Breast epithelium (tissue), 4 donors: Measurements from ENCODE around the gene BORCS5. TPM values are rescaled to one million over a fixed set of nuclear protein-coding genes. Genes with fewer than 3 reads are reported as not detected.
"Not testable (repeated sequence)": the region's sequence is repeated elsewhere in the genome, so short reads cannot be mapped to it uniquely, and the experiment has no call there.

Experiments used
- DNase-seq, 2 donors: peaks; one replicate each; pipeline ENCODE4 v3.0.0-alpha.2; 2019; ENCODE audit warnings: low spot score in 2 of 2
- H3K27ac ChIP-seq, 2 donors: fragments of 200-600 bp; sonication (generic) in 1 of 2; one replicate each; pipeline ENCODE4 v1.5.1; 2016 to 2019; ENCODE audit warnings: mild to moderate bottlenecking in 1 of 2
- H3K27me3 ChIP-seq, 2 donors: fragments of 200-600 bp; sonication (generic) in 1 of 2; one replicate each; pipeline versions ENCODE4 v1.5.1 to v1.6.0; 2017 to 2019; ENCODE audit warnings: control low read depth in 1 of 2, mild to moderate bottlenecking in 1 of 2
- H3K36me3 ChIP-seq: fragments of 200-600 bp; one replicate; pipeline ENCODE4 v1.5.1; 2019
- H3K4me1 ChIP-seq, 2 donors: fragments of 200-600 bp; sonication (generic); one replicate each; pipeline ENCODE4 v1.5.1; 2016 to 2019; ENCODE audit warnings: control low read depth in 1 of 2
- H3K4me3 ChIP-seq, 3 donors: fragments of 200-600 bp; sonication (generic); 1 replicate in 2 of 3; 2 replicates in 1 of 3; pipeline ENCODE4 v1.5.1; 2016 to 2019; ENCODE audit warnings: mild to moderate bottlenecking in 3 of 3, moderate library complexity in 2 of 3
- H3K9me3 ChIP-seq, 2 donors: fragments of 200-600 bp; sonication (generic) in 1 of 2; one replicate each; pipeline ENCODE4 v1.5.1; 2016 to 2019; ENCODE audit warnings: control low read depth in 1 of 2
- CTCF ChIP-seq, 3 donors: fragments of 450-650 bp; IDR thresholded peaks; one replicate each; pipeline ENCODE4 v1.5.1; 2016 to 2017; ENCODE audit warnings: antibody characterized with exemption in 3 of 3, mild to moderate bottlenecking in 3 of 3, moderate library complexity in 3 of 3
- POLR2A ChIP-seq: fragments of 450-650 bp; IDR thresholded peaks from one replicate; pipeline ENCODE4 v1.6.1; 2016; ENCODE audit warnings: antibody characterized with exemption, mild to moderate bottlenecking, moderate library complexity
- POLR2AphosphoS5 ChIP-seq, 3 donors: sonication (generic); formaldehyde crosslinking; IDR thresholded peaks; one replicate each; pipeline ENCODE4 v1.6.1; 2017; ENCODE audit warnings: antibody characterized with exemption in 3 of 3
- intact Hi-C: fragments of 100-400 bp; cut with DNase I; formaldehyde crosslinking; loops from one replicate; pipeline ENCODE4 v1.15.1; 2023; ENCODE audit warnings: low total_unique reads
- total RNA-seq, 3 donors: library from RNA; depleted of rRNA; stranded (reverse); fragments of >200 nt; gene quantifications; one replicate each; pipeline ENCODE4 v1.1.0, GENCODE V29; 2016

The BORCS5 gene
- total RNA-seq, 3 donors from 2014 or later = 13.5 to 20.3 (median 17.4) TPM

GRCh38 chr12:12495536-12495935 lies 138.7 kb downstream of the BORCS5 start:
- intact Hi-C loops = no loop called here
- H3K4me3 ChIP-seq = no peak overlapping the region
- H3K27me3 ChIP-seq = no peaks in the 10 kb centered on the region
- no peaks in the 10 kb centered on the region for H3K9me3 ChIP-seq
- no peak for DNase-seq
- no peaks in the 10 kb centered on the region for H3K36me3 ChIP-seq
- TF ChIP-seq POLR2A (no peak), CTCF (IDR thresholded peaks at IDR 0.05) (no peak), POLR2AphosphoS5 (IDR thresholded peaks at IDR 0.05) (no peak)
- H3K4me1 ChIP-seq = no peaks in the 10 kb centered on the region
- no peak overlapping the region for H3K27ac ChIP-seq

GRCh38 chr12:12498210-12498609 lies 141.3 kb downstream of the BORCS5 start:
- Histone ChIP-seq H3K9me3 (no peaks in the 10 kb centered on the region), H3K27ac (no peak overlapping the region), H3K36me3 (no peaks in the 10 kb centered on the region), H3K4me3 (no peak overlapping the region), H3K4me1 (no peaks in the 10 kb centered on the region), H3K27me3 (no peaks in the 10 kb centered on the region)
- no peak for TF ChIP-seq POLR2A
- no peak for TF ChIP-seq POLR2AphosphoS5 (IDR thresholded peaks at IDR 0.05)
- no peak for TF ChIP-seq CTCF (IDR thresholded peaks at IDR 0.05)
- no peak for DNase-seq
- intact Hi-C loops = no loop called here

- Histone ChIP-seq H3K27me3 (no peaks in the 10 kb centered on the region), H3K36me3 (no peaks in the 10 kb centered on the region), H3K4me3 (no peak overlapping the region), H3K4me1 (no peaks in the 10 kb centered on the region), H3K27ac (no peak overlapping the region), H3K9me3 (no peaks in the 10 kb centered on the region)
- no peak for DNase-seq
- intact Hi-C loops = no loop called here
- TF ChIP-seq CTCF (IDR thresholded peaks at IDR 0.05) (no peak), POLR2AphosphoS5 (IDR thresholded peaks at IDR 0.05) (no peak)
These were observed 143.2 kb downstream of the BORCS5 start for GRCh38 chr12:12499909-12500604.

DNA sequence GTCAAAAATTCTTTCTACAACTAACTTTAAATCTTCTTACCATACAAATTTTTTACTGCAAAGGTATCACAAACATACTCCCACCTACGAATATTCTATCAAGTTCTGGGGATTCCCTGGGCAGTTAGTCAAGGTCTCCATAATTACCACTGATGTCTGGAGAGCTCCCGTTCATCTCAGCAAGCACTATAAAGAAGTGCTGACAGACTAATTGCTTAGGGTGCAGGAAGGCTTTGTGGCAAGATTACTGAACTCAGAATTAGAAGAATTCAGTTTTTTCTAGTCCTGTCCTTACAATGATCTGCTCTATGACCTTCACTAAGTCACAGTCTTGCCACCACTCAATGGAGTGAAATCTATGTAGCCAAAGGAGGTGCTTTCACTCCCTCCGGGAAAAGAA lies 144.2 kb downstream of the BORCS5 start:
- Histone ChIP-seq H3K27ac (no peak overlapping the region), H3K4me3 (no peak overlapping the region), H3K4me1 (no peaks in the 10 kb centered on the region), H3K9me3 (no peaks in the 10 kb centered on the region), H3K27me3 (no peaks in the 10 kb centered on the region), H3K36me3 (no peaks in the 10 kb centered on the region)
- intact Hi-C loops = no loop called here
- DNase-seq = no peak
- no peak for TF ChIP-seq POLR2AphosphoS5 (IDR thresholded peaks at IDR 0.05)
- TF ChIP-seq CTCF (IDR thresholded peaks at IDR 0.05) = no peak
- no peak for TF ChIP-seq POLR2A

- H3K27ac ChIP-seq, H3K9me3 ChIP-seq, H3K36me3 ChIP-seq, intact Hi-C loops, H3K4me3 ChIP-seq, H3K4me1 ChIP-seq, DNase-seq, H3K27me3 ChIP-seq: not testable (repeated sequence)
These were observed 145.4 kb downstream of the BORCS5 start for GRCh38 chr12:12502130-12502814.
